IPS-20b (cell line): ENCODE results near the gene CHRM1.

Experiments
- H3K27ac ChIP-seq: one replicate; pipeline ENCODE4 v1.5.1; 2013; ENCODE audit warnings: low read length
- H3K27me3 ChIP-seq: 2 replicates; pipeline ENCODE4 v1.6.1; 2013; ENCODE audit warnings: mild to moderate bottlenecking, low read length, inconsistent platforms; ENCODE audit not compliant: insufficient read depth
- H3K36me3 ChIP-seq: 2 replicates; pipeline ENCODE4 v1.6.1; 2013; ENCODE audit warnings: low read depth, mild to moderate bottlenecking, inconsistent platforms, low read length, moderate library complexity; ENCODE audit not compliant: insufficient read depth
- H3K4me1 ChIP-seq: 2 replicates; pipeline ENCODE4 v1.6.1; 2013; ENCODE audit warnings: mild to moderate bottlenecking, control low read depth, inconsistent platforms, low read length, moderate library complexity; ENCODE audit not compliant: insufficient read depth
- H3K4me3 ChIP-seq: 2 replicates; pipeline ENCODE4 v1.5.1; 2013; ENCODE audit warnings: mild to moderate bottlenecking, low read length, inconsistent platforms
- H3K9ac ChIP-seq: 2 replicates; pipeline ENCODE4 v1.6.1; 2013; ENCODE audit warnings: low read depth, mild to moderate bottlenecking, inconsistent platforms, low read length, moderate library complexity
- H3K9me3 ChIP-seq: 2 replicates; pipeline ENCODE4 v1.6.1; 2013; ENCODE audit warnings: mild to moderate bottlenecking, low read depth, low read length, inconsistent platforms; ENCODE audit not compliant: insufficient read depth

Gene CHRM1

DNA sequence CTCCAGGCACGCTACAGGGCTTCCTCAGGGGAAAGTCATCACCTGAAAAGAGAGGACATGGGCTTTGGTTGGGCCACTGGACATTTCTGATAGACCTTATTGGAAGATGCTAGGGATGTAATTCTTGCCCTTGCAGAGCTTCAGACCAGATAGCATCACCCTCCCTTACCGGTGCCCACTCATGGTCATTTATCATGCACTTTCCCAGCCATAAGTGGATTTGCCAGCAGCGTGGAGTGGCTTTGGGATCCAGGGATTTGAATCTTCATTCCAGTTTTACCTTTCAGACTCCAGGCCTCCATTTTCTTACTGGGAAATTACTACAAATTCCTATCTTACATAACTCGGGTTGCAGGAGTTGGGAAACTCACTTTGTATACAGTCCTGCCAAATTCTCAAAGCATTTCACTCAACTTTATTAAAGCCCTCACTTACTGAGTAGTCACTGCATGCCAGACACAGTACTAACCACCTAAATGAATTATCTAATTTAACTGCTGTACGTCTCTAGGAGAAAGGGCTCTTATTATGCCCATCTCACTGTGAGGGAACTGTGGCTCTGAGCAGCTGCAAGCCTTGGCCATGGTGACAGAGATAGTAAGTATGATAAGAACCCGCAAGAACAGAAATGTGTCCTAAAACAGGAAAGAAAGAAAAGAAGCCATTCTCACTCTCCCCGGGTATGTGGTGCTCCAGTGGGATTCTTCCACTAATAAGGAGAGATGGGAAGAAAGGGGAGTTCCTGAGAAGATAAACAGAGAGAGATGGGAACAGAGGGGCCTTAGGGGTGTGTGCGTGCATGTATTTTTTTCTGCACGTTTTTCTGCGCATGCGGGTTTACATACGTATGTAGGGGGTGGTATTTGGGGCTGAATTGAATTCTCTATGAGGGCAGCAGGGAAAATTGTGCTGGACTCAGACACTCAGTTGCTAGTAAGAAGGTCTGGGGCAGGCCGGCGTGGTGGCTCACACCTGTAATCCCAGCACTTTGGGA lies 9.7 kb downstream of the CHRM1 start:
- H3K27me3 ChIP-seq, result no peaks in the 10 kb centered on the region
- H3K4me1 ChIP-seq, result peaks cover 7% of the 10 kb centered on the region; the same call in 1 of the 2 replicates
- no peak overlapping the region for H3K27ac ChIP-seq
- no peaks in the 10 kb centered on the region for H3K9me3 ChIP-seq
- H3K9ac ChIP-seq, result no peak overlapping the region
- no peak overlapping the region for H3K4me3 ChIP-seq
- H3K36me3 ChIP-seq, result no peaks in the 10 kb centered on the region

DNA sequence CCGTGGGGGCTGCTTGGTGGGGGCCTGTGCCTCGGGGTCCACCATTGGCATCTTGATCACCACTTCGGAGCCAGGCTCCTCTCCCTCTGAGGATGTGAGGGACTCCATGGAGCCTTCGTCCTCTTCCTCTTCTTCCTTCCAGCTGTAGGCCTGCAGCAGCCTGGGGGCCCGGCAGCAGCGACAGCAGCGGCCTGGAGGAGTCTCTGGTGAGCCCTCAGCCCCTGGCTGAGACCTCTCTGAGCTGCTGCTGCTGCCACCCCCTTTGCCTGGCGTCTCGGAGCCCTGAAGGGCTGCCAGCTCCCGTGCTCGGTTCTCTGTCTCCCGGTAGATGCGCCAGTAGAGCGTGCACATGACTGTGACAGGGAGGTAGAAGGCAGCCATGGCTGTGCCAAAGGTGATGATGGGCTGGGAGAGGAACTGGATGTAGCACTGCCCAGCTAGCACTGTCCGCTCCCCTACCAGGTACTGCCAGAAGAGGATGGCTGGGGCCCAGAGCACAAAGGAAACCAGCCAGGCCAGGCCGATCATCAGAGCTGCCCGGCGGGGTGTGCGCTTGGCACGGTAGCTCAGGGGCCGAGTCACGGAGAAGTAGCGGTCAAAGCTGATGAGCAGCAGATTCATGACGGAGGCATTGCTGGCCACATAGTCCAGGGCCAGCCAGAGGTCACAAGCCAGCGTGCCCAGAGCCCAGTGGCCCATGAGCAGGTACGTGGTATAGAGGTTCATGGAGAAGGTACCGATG lies 10.9 kb downstream of the CHRM1 start:
- Histone ChIP-seq H3K27me3 (no peaks in the 10 kb centered on the region), H3K4me1 (peaks cover 7% of the 10 kb centered on the region; the same call in 1 of the 2 replicates), H3K9ac (no peak overlapping the region), H3K27ac (no peak overlapping the region), H3K36me3 (no peaks in the 10 kb centered on the region), H3K9me3 (no peaks in the 10 kb centered on the region), H3K4me3 (no peak overlapping the region)

DNA sequence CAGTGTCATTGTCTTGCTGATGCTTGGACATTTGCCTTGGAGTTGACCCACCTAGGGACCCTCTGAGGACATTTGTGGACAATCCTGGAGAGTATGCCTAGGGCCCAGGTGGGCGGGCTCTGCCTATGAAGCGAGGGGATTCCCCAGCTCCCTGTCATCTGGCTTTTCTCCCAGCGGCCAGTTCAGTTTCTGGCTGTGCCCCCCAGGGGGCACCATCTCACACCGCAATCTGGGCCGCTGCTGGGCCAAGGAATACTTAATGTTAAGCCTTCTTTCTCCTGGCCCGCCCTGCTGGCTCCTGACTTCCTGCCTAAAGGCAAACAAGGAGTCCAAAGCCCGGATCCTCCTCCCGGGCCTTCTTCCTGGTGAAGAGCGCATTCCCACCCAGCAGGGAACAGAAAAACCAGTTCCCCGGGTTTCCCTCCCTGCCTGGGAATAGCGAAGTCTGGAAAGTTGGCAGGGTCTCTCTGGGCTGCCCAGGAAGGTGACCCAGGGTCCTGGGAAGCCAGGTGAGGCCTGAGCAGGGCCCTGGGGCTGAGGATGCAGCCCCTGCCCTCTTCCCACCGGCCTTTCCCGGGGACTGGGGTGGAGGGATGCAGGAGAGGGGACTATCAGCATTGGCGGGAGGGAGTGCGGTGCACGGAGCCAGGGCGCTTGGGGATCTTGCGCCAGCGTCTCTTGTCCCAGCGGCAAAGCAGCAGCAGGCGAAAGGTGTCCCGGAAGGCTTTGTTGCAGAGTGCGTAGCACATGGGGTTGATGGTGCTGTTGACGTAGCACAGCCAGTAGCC lies 11.9 kb downstream of the CHRM1 start:
- Histone ChIP-seq H3K27me3 (no peaks in the 10 kb centered on the region), H3K4me1 (peaks cover 7% of the 10 kb centered on the region; the same call in 1 of the 2 replicates), H3K9me3 (no peaks in the 10 kb centered on the region), H3K27ac (peak overlapping the region; percentile 51), H3K9ac (peak overlapping the region; percentile 55), H3K4me3 (peak overlapping the region; percentile 52; the same call in 1 of the 2 replicates), H3K36me3 (no peaks in the 10 kb centered on the region)

DNA sequence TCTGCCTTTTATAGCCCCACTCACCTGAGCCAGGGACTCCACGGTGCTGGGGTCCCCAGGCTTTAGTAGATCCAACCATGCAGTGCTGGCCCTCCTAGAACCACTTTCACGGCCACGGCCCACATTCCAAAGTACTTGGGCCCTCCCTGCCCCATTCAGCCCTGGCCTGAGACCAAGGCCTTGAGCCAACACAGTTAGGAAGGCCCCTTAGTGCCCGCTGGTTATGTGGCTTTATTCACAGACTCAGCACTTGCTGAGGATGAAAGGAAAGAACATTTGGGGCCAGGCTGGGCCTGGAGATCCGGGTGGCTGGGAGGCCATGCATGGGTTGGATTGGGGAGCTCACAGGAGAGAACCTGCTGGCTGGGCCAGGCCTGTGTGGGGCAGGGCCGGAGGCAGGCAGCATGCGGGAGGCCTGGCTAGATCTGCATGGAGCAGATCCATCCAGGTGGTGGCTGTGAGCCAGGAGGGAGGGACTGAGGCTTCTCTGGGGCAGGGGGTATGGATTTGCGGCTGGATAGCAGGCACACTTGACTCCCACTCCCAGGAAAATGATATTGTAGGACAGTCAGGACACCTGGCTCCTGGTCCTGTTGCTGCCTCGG lies 12.6 kb downstream of the CHRM1 start:
- H3K9me3 ChIP-seq, result no peaks in the 10 kb centered on the region
- H3K4me1 ChIP-seq, result peaks cover 7% of the 10 kb centered on the region; the same call in 1 of the 2 replicates
- no peak overlapping the region for H3K27ac ChIP-seq
- H3K4me3 ChIP-seq, result no peak overlapping the region
- H3K27me3 ChIP-seq, result no peaks in the 10 kb centered on the region
- H3K9ac ChIP-seq, result no peak overlapping the region; the same call in 1 of the 2 replicates
- H3K36me3 ChIP-seq, result no peaks in the 10 kb centered on the region

DNA sequence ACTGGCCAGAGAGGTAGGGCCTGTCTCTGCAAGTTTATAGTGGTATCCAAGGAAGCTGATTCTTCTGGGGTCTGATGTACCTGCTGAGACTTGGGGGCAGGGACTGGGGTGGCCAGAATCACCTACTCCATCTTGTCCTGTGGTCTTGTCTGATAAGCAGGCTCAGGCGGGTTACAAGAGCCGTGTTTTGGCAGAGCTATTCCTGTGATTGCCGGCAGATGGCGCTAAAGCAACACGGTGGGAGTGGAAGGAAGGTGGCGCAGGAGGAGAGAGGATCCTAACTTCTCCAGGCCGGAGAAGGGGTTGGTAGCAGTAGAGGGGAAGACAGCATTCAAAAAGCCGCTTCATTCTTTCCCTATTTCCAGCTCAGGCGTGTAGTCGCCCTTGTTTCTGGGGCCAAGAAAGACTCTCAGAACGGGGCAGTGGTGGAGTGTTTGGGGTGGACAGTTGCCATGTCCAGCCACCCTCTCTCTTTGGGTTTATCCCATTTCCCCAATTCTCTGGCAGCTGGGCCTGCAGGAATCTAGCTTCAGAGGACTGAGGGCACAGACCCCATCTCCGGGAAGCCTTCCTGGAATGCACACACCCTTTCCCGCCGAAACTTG lies 15.1 kb downstream of the CHRM1 start:
- Histone ChIP-seq H3K27me3 (no peaks in the 10 kb centered on the region), H3K27ac (no peak overlapping the region), H3K9ac (no peak overlapping the region), H3K4me3 (no peak overlapping the region), H3K36me3 (no peaks in the 10 kb centered on the region), H3K9me3 (no peaks in the 10 kb centered on the region), H3K4me1 (peaks cover 7% of the 10 kb centered on the region; the same call in 1 of the 2 replicates)

DNA sequence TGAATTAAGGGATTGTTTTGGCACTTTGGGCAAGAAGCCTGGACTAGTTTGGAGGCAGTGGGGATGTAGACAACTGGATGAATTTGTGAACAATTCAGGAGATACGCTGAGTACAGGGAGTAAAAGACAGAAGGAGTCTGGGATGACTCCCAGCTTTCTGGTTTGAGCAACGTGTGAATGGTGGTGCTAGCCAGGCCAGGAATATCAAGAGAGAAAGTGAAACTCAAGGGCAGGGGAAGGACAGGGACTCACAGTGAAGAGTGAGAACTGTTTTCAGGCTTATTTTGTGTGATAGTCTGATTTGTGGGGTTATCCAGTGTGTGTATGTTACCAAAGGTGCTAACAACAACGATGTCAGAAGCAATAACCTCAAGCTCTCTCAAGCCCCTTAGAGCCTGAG lies 15.9 kb downstream of the CHRM1 start:
- H3K4me3 ChIP-seq, result no peak overlapping the region
- H3K4me1 ChIP-seq, result peaks cover 7% of the 10 kb centered on the region; the same call in 1 of the 2 replicates
- H3K36me3 ChIP-seq, result no peaks in the 10 kb centered on the region
- no peak overlapping the region for H3K9ac ChIP-seq
- H3K27ac ChIP-seq, result no peak overlapping the region
- H3K9me3 ChIP-seq, result no peaks in the 10 kb centered on the region
- H3K27me3 ChIP-seq, result no peaks in the 10 kb centered on the region

DNA sequence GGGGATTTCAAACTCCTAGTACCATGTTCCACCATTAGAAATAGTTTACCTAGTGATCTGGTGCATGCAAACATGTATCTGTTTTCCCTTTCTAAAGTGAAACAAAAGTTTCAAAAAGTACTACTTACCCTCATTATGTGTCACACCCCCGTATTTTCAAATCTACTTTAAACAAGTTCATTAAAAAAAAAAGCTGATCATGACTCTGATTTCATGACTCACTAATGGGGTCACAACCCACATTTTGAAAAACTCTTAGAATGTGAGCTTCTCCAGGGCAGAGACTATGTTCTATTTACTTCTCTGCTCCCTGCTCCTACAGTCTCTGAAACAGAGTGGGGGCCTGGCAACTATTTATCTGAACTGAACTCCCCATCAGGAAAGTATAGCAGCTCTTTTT lies 18.2 kb downstream of the CHRM1 start:
- Histone ChIP-seq H3K9me3 (no peaks in the 10 kb centered on the region), H3K27me3 (no peaks in the 10 kb centered on the region), H3K9ac (no peak overlapping the region), H3K4me3 (no peak overlapping the region), H3K4me1 (peaks cover 4% of the 10 kb centered on the region; the same call in 1 of the 2 replicates), H3K27ac (no peak overlapping the region), H3K36me3 (no peaks in the 10 kb centered on the region)

DNA sequence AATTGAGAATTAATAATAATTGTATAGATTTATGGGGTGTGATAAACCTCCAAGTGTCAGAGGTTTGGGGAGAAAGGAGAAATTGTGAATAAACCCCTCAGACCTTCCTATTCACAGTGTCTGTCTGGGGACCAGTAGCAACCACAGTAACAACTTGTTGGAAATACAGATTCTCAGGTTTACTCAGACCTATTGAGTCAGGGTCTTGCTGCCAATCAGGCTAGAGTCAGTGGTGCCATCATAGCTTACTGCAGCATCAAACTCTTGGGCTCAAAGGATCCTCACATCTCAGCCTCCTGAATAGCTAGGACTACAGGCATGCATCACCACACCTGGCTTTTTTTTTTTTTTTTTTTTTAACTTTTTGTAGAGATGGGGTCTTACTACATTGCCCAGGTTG lies 23.1 kb downstream of the CHRM1 start:
- no peak overlapping the region for H3K4me3 ChIP-seq
- no peak overlapping the region for H3K9ac ChIP-seq
- H3K27ac ChIP-seq, result no peak overlapping the region
- no peaks in the 10 kb centered on the region for H3K36me3 ChIP-seq
- peaks cover 9% of the 10 kb centered on the region; the same call in 1 of the 2 replicates for H3K4me1 ChIP-seq
- H3K9me3 ChIP-seq, result no peaks in the 10 kb centered on the region
- H3K27me3 ChIP-seq, result no peaks in the 10 kb centered on the region

DNA sequence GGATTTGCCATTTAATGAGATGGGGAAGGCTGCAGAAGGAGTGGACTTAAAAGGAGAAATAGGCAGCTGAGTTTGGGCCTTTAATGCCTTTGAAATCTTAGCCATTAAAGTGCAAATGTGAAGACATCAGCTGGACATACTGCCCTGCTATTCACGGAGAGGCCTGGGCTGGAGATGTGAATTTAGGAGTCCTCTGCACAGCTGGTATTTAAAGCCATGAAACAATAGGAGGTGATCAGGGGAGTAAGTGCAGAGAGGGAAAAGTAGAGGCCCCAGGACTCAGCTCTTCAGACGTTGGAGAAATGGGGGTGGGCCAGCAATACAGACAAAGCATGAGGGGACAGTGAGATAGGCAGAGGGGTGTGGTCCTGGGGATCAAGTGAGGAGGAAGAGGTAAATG lies 23.9 kb downstream of the CHRM1 start:
- Histone ChIP-seq H3K4me1 (peaks cover 9% of the 10 kb centered on the region; the same call in 1 of the 2 replicates), H3K4me3 (no peak overlapping the region), H3K27me3 (no peaks in the 10 kb centered on the region), H3K9ac (no peak overlapping the region; the same call in 1 of the 2 replicates), H3K27ac (no peak overlapping the region), H3K36me3 (no peaks in the 10 kb centered on the region), H3K9me3 (no peaks in the 10 kb centered on the region)

DNA sequence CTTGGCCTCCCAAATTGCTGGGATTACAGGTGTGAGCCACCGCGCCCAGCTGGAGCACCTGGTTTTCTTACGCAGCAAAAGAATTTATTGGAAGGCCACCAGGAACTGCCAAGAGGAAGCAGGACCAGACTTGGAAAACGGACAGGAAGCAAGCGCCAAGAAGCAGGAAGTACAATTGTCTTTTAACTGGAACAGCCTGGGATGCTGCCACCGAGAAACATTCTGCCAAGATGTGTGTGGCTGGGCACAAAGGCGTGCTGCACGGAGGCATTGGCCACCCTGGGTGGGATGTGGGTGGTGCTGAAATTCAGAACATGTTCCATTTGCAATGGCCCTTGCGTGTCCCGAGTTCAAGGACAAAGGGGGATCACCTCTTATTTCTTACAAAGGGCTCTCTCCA lies 25.1 kb downstream of the CHRM1 start:
- H3K4me1 ChIP-seq, result peaks cover 9% of the 10 kb centered on the region; the same call in 1 of the 2 replicates
- no peak overlapping the region for H3K27ac ChIP-seq
- no peaks in the 10 kb centered on the region for H3K36me3 ChIP-seq
- no peak overlapping the region for H3K4me3 ChIP-seq
- H3K9me3 ChIP-seq, result no peaks in the 10 kb centered on the region
- H3K9ac ChIP-seq, result no peak overlapping the region
- no peaks in the 10 kb centered on the region for H3K27me3 ChIP-seq
